ENCODE measurements around the gene GNG8. TPM values are rescaled to one million over a fixed set of nuclear protein-coding genes. Genes with fewer than 3 reads are reported as not detected.

GNG8 gene
- total and polyA plus RNA-seq, 9 of the 15 experiments (the other 6 are each of a cell fraction or from before 2014, with no cell fraction given) = 1.3 TPM; not detected in 8

DNA sequence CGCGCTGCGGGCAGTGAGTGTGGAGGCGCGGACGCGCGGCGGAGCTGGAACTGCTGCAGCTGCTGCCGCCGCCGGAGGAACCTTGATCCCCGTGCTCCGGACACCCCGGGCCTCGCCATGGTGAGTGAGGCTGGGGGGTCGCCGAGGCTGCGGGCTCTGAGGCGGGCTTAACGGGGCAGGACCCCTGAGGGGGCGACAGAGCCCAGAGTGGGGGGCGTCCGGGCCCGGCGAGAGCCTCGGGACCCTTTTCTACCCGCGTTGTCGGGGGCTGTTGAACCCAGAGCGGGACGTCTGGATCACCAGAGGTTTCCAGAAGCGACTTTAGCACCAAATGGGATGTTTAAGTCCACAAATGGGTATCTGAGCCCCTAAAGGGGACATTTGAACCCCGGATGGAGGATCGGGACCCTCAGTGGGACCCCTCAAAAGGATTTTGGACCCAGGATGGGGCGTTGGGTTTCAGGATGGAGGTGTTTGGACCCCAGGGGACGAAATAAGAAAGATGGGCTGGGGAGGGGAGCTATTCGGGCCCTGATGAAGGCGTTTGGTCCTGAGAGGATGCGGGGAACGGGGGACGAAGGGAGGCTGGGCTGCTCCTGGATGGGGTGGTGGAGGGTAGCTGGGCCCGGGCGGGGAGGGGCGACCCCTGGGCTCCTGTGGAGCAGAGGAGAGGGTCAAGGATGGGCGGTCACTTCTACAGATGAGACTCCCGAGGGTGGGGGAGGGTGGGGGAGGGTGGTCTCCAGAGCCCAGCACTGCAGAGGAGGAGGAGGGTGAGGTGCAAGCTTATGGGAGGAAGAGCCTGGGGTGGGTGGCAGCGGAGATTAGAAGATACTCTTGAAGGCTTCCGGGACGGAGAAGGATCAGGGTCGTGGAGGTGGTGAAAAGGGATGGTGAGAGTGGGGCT, 34.4 kb downstream of the GNG8 start, which contains the start of gene CALM3 (continued):
- TF ChIP-seq JUN (IDR thresholded peaks at IDR 0.05; ENCODE audit: borderline replicate concordance, low read depth, low read length) (no peak), JUN (CRISPR knock-in tag; IDR thresholded peaks at IDR 0.05; ENCODE audit: borderline replicate concordance) (0 out of 2 replicates have a peak, but pooled peaks have one; percentile 12), CHD1 (IDR thresholded peaks at IDR 0.05; ENCODE audit: low read length) (peak; percentile 53), HNRNPH1 (optimal IDR thresholded peaks at IDR 0.05; ENCODE audit: low read depth, low read length) (no peak), IRF2 (CRISPR knock-in tag; IDR thresholded peaks at IDR 0.05) (no peak), ZNF224 (CRISPR knock-in tag; IDR thresholded peaks at IDR 0.05) (no peak), ZFX (CRISPR knock-in tag; IDR thresholded peaks at IDR 0.05) (peak; percentile 1; the same call in 1 of the 2 replicates), RBFOX2 (IDR thresholded peaks at IDR 0.05; ENCODE audit: low read depth, low read length) (peak; percentile 82), SMARCB1 (IDR thresholded peaks at IDR 0.05; ENCODE audit: insufficient read length, low read depth) (no peak), SAP30 (IDR thresholded peaks at IDR 0.05; ENCODE audit: borderline replicate concordance, insufficient read depth, low read depth, low read length, poor library complexity, severe bottlenecking) (peak; percentile 45), SIN3B (IDR thresholded peaks at IDR 0.05; ENCODE audit: low read depth) (no peak), BMI1 (IDR thresholded peaks at IDR 0.05; ENCODE audit: low read length) (no peak), POLR2AphosphoS5 (IDR thresholded peaks at IDR 0.05; ENCODE audit: control insufficient read depth, insufficient read depth, low read depth, low read length) (peak; percentile 50; the same call in 1 of the 2 replicates), ERF (CRISPR knock-in tag; IDR thresholded peaks at IDR 0.05) (no peak), JUNB (CRISPR knock-in tag; conservative IDR thresholded peaks at IDR 0.05) (no peak), SETDB1 (IDR thresholded peaks at IDR 0.05; ENCODE audit: low read length) (no peak), SIN3A (IDR thresholded peaks at IDR 0.05; ENCODE audit: borderline replicate concordance in 2 of 2, control insufficient read depth in 1 of 2, low read depth in 2 of 2, low read length in 2 of 2) (peak in 1 of 2 experiments; percentile 86; a peak in 1 of 4 replicates), ZBTB17 (CRISPR knock-in tag; IDR thresholded peaks at IDR 0.05) (0 out of 2 replicates have a peak, but pooled peaks have one; percentile 7), ZNF197 (CRISPR knock-in tag; IDR thresholded peaks at IDR 0.05; ENCODE audit: low read depth) (no peak), POLR2A (conservative IDR thresholded peaks at IDR 0.05) (peak; percentile 76), POLR2G (IDR thresholded peaks at IDR 0.05; ENCODE audit: low read depth, low read length) (peak; percentile 93), ARID1B (IDR thresholded peaks at IDR 0.05) (0 out of 2 replicates have a peak, but pooled peaks have one; percentile 26)
- TF ChIP-seq, protein P1, sequence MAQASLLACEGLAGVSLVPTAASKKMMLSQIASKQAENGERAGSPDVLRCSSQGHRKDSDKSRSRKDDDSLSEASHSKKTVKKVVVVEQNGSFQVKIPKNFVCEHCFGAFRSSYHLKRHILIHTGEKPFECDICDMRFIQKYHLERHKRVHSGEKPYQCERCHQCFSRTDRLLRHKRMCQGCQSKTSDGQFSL (CRISPR knock-in tag; IDR thresholded peaks at IDR 0.05) = 0 out of 2 replicates have a peak, but pooled peaks have one; percentile 8
- TF ChIP-seq, protein P1 (tag; IDR thresholded peaks at IDR 0.05) = 0 out of 4 replicates have a peak, but pooled peaks of 1 of the 2 experiments have one; percentile 38
- TF ChIP-seq, protein P2, sequence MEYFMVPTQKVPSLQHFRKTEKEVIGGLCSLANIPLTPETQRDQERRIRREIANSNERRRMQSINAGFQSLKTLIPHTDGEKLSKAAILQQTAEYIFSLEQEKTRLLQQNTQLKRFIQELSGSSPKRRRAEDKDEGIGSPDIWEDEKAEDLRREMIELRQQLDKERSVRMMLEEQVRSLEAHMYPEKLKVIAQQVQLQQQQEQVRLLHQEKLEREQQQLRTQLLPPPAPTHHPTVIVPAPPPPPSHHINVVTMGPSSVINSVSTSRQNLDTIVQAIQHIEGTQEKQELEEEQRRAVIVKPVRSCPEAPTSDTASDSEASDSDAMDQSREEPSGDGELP (CRISPR knock-in tag; IDR thresholded peaks at IDR 0.05; ENCODE audit: borderline replicate concordance) = peak; percentile 59; the same call in 1 of the 2 replicates
- TF ChIP-seq, protein P3, sequence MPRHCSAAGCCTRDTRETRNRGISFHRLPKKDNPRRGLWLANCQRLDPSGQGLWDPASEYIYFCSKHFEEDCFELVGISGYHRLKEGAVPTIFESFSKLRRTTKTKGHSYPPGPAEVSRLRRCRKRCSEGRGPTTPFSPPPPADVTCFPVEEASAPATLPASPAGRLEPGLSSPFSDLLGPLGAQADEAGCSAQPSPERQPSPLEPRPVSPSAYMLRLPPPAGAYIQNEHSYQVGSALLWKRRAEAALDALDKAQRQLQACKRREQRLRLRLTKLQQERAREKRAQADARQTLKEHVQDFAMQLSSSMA (CRISPR knock-in tag; IDR thresholded peaks at IDR 0.05) = no peak

All from K562 (cell line).